ENCODE data around the gene GLP2R. TPM values are rescaled to one million over a fixed set of nuclear protein-coding genes. Genes with fewer than 3 reads are reported as not detected.

GLP2R gene
- total RNA-seq, 1 donor: not detected

GRCh38 chr17:9854255-9854654 lies 28.5 kb downstream of the GLP2R start:
- Histone ChIP-seq H3K27ac (ENCODE audit: low read depth, low read length) (no peak overlapping the region), H3K79me2 (ENCODE audit: insufficient read depth, low read length) (no peaks in the 10 kb centered on the region), H2AFZ (ENCODE audit: low read length) (no peak overlapping the region), H3K27me3 (ENCODE audit: insufficient read depth, low read length) (no peaks in the 10 kb centered on the region), H4K20me1 (ENCODE audit: insufficient read depth, low read length) (no peaks in the 10 kb centered on the region), H3K4me3 (ENCODE audit: insufficient read depth, low read length) (no peak overlapping the region), H3K4me2 (ENCODE audit: insufficient read depth, low read length) (no peak overlapping the region), H3K36me3 (ENCODE audit: insufficient read depth, low read length) (no peaks in the 10 kb centered on the region), H3K4me1 (ENCODE audit: insufficient read depth, low read length) (no peaks in the 10 kb centered on the region), H3K9me3 (ENCODE audit: low read depth, low read length) (no peaks in the 10 kb centered on the region)
- DNase-seq (ENCODE audit: insufficient read length, low spot score, missing footprints): no peak
- TF ChIP-seq CTCF (IDR thresholded peaks at IDR 0.05; ENCODE audit: extremely low read depth, low read depth, low read length): no peak

GRCh38 chr17:9855036-9855435 lies 29.3 kb downstream of the GLP2R start:
- Histone ChIP-seq H3K9me3 (ENCODE audit: low read depth, low read length) (no peaks in the 10 kb centered on the region), H3K4me3 (ENCODE audit: insufficient read depth, low read length) (no peak overlapping the region), H3K4me1 (ENCODE audit: insufficient read depth, low read length) (no peaks in the 10 kb centered on the region), H3K27me3 (ENCODE audit: insufficient read depth, low read length) (no peaks in the 10 kb centered on the region), H3K27ac (ENCODE audit: low read depth, low read length) (no peak overlapping the region), H3K79me2 (ENCODE audit: insufficient read depth, low read length) (no peaks in the 10 kb centered on the region), H3K4me2 (ENCODE audit: insufficient read depth, low read length) (no peak overlapping the region), H2AFZ (ENCODE audit: low read length) (no peak overlapping the region), H3K36me3 (ENCODE audit: insufficient read depth, low read length) (no peaks in the 10 kb centered on the region), H4K20me1 (ENCODE audit: insufficient read depth, low read length) (no peaks in the 10 kb centered on the region)
- no peak for DNase-seq (ENCODE audit: insufficient read length, low spot score, missing footprints)
- no peak for TF ChIP-seq CTCF (IDR thresholded peaks at IDR 0.05; ENCODE audit: extremely low read depth, low read depth, low read length)

- Histone ChIP-seq H3K27ac (ENCODE audit: low read depth, low read length) (no peak overlapping the region), H3K36me3 (ENCODE audit: insufficient read depth, low read length) (no peaks in the 10 kb centered on the region), H3K4me2 (ENCODE audit: insufficient read depth, low read length) (no peak overlapping the region), H4K20me1 (ENCODE audit: insufficient read depth, low read length) (no peaks in the 10 kb centered on the region), H3K27me3 (ENCODE audit: insufficient read depth, low read length) (no peaks in the 10 kb centered on the region), H3K4me1 (ENCODE audit: insufficient read depth, low read length) (no peaks in the 10 kb centered on the region), H3K79me2 (ENCODE audit: insufficient read depth, low read length) (no peaks in the 10 kb centered on the region), H2AFZ (ENCODE audit: low read length) (no peak overlapping the region), H3K9me3 (ENCODE audit: low read depth, low read length) (no peaks in the 10 kb centered on the region), H3K4me3 (ENCODE audit: insufficient read depth, low read length) (no peak overlapping the region)
- DNase-seq (ENCODE audit: insufficient read length, low spot score, missing footprints): no peak
- no peak for TF ChIP-seq CTCF (IDR thresholded peaks at IDR 0.05; ENCODE audit: extremely low read depth, low read depth, low read length)
These were observed 34.1 kb downstream of the GLP2R start for GRCh38 chr17:9859781-9860180.

- Histone ChIP-seq H3K36me3 (ENCODE audit: insufficient read depth, low read length) (no peaks in the 10 kb centered on the region), H3K4me1 (ENCODE audit: insufficient read depth, low read length) (no peaks in the 10 kb centered on the region), H3K4me3 (ENCODE audit: insufficient read depth, low read length) (no peak overlapping the region), H3K4me2 (ENCODE audit: insufficient read depth, low read length) (no peak overlapping the region), H3K79me2 (ENCODE audit: insufficient read depth, low read length) (no peaks in the 10 kb centered on the region), H4K20me1 (ENCODE audit: insufficient read depth, low read length) (no peaks in the 10 kb centered on the region), H3K27ac (ENCODE audit: low read depth, low read length) (no peak overlapping the region), H2AFZ (ENCODE audit: low read length) (no peak overlapping the region), H3K27me3 (ENCODE audit: insufficient read depth, low read length) (no peaks in the 10 kb centered on the region), H3K9me3 (ENCODE audit: low read depth, low read length) (no peaks in the 10 kb centered on the region)
- no peak for TF ChIP-seq CTCF (IDR thresholded peaks at IDR 0.05; ENCODE audit: extremely low read depth, low read depth, low read length)
- no peak for DNase-seq (ENCODE audit: insufficient read length, low spot score, missing footprints)
These were observed 35.1 kb downstream of the GLP2R start for GRCh38 chr17:9860851-9861250.

Data from osteoblast (primary cell).